Measurements from ENCODE around the gene RAB33B. TPM values are rescaled to one million over a fixed set of nuclear protein-coding genes. Genes with fewer than 3 reads are reported as not detected.

The RAB33B gene
- total and polyA plus RNA-seq, 10 of the 15 experiments (the other 5 are each of a cell fraction or from before 2014, with no cell fraction given): 3.2 to 10.7 (median 7.5) TPM

- no peak for TF ChIP-seq ZBTB11 (CRISPR knock-in tag; IDR thresholded peaks at IDR 0.05)
- TF ChIP-seq ZZZ3 (IDR thresholded peaks at IDR 0.05; ENCODE audit: control insufficient read depth, insufficient read length, low read depth): no peak
- TF ChIP-seq NBN (IDR thresholded peaks at IDR 0.05): no peak
- TF ChIP-seq GATAD2B (conservative IDR thresholded peaks at IDR 0.05; ENCODE audit: low read depth): no peak
- TF ChIP-seq NFXL1 (IDR thresholded peaks at IDR 0.05; ENCODE audit: borderline replicate concordance): no peak
Measured at GRCh38 chr4:139481465-139481864, 27.5 kb downstream of the RAB33B start (continued).

GRCh38 chr4:139483000-139483399, 29.1 kb downstream of the RAB33B start:
- CTCF ChIA-PET: interaction anchor here (0.6 to 1.1 kb wide), 2 partner anchors 14 to 18 kb away, joined by 3 read pairs; no protein-coding TSS in a partner anchor
- H3K4me3 ChIP-seq: no peak overlapping the region
- POLR2A ChIA-PET: interaction anchor here (0.6 kb wide), 1 partner anchor 11 kb away, joined by 5 read pairs; no protein-coding TSS in a partner anchor
- SMC1A ChIA-PET (ENCODE audit: uncharacterized antibody, unreplicated experiment): no interaction called here
- no peak overlapping the region for H2AFZ ChIP-seq (ENCODE audit: control insufficient read depth, low read depth, low read length)
- ATAC-seq (no peak), DNase-seq (ENCODE audit: low read depth, low spot score) (no peak), FAIRE-seq (no peak)
- H3K4me1 ChIP-seq (ENCODE audit: control insufficient read depth, insufficient read depth, low read length): no peaks in the 10 kb centered on the region
- intact Hi-C loops (cut with micrococcal nuclease; ENCODE audit: unreplicated experiment) (no loop called here), in situ Hi-C loops (cut with MboI) (no loop called here)
- H3K27ac ChIP-seq (ENCODE audit: control insufficient read depth, insufficient read depth): no peak overlapping the region
- BruUV-seq (replicated peaks): no TSS peak
- no peaks in the 10 kb centered on the region for H3K36me3 ChIP-seq (ENCODE audit: control insufficient read depth in 2 of 2, insufficient read depth in 2 of 2, low read length in 1 of 2)
- RAD21 ChIA-PET (ENCODE audit: unreplicated experiment): no interaction called here
- WGBS (ENCODE audit: insufficient coverage, insufficient replicate concordance, low lambda C conversion rate, missing lambda C conversion rate): 52% methylated on average over 3 of the region's 3 CpGs
- H3K27me3 ChIP-seq (replicated peaks in 1 of 2; ENCODE audit: control insufficient read depth in 2 of 2, insufficient read depth in 2 of 2, low read length in 1 of 2): no peaks in the 10 kb centered on the region
- H3K9me3 ChIP-seq (replicated peaks; ENCODE audit: control insufficient read depth, insufficient read depth, low read length): no peaks in the 10 kb centered on the region
- H3K4me2 ChIP-seq (ENCODE audit: control insufficient read depth, insufficient read depth): no peak overlapping the region
- no peak overlapping the region for H3K9ac ChIP-seq (ENCODE audit: control insufficient read depth, insufficient read depth, low read length)
- H4K20me1 ChIP-seq (ENCODE audit: control insufficient read depth, insufficient read depth): no peaks in the 10 kb centered on the region
- H3K79me2 ChIP-seq (ENCODE audit: control insufficient read depth, insufficient read depth, low read length): no peaks in the 10 kb centered on the region
- TF ChIP-seq IRF4 (IDR thresholded peaks at IDR 0.05; ENCODE audit: low read depth, low read length) (no peak), CBX3 (IDR thresholded peaks at IDR 0.05; ENCODE audit: borderline replicate concordance, low read depth) (no peak), KDM1A (IDR thresholded peaks at IDR 0.05; ENCODE audit: borderline replicate concordance) (no peak), HSF1 (IDR thresholded peaks at IDR 0.05; ENCODE audit: low read depth, low read length) (no peak), MLLT1 (IDR thresholded peaks at IDR 0.05) (no peak), CTCF (IDR thresholded peaks at IDR 0.05 in 2 of 3, conservative IDR thresholded peaks at IDR 0.05 in 1 of 3; ENCODE audit: control insufficient read depth in 2 of 3, extremely low read depth in 1 of 3, insufficient read depth in 1 of 3, low read depth in 3 of 3, low read length in 3 of 3) (no peak), TCF12 (IDR thresholded peaks at IDR 0.05; ENCODE audit: low read depth, low read length) (no peak)

Data from GM12878 (cell line).